Gastrocnemius medialis (tissue), 4 donors: ENCODE measurements around the gene PRRC2A.

Experiments used
- CTCF ChIP-seq, 5 experiments: fragments of 450-650 bp in 3 of 5; fragments of 200-600 bp in 2 of 5; sonication (generic) in 2 of 5; IDR thresholded peaks in 4 of 5; conservative IDR thresholded peaks in 1 of 5; 1 replicate in 4 of 5; 2 replicates in 1 of 5; pipeline ENCODE4 v1.5.1; 2016 to 2019; ENCODE audit warnings: antibody characterized with exemption in 5 of 5, mild to moderate bottlenecking in 3 of 5, moderate library complexity in 3 of 5
- POLR2A ChIP-seq, 2 donors: fragments of 450-650 bp; IDR thresholded peaks; one replicate each; pipeline ENCODE4 v1.6.1; 2017; ENCODE audit warnings: antibody characterized with exemption in 2 of 2, mild to moderate bottlenecking in 2 of 2, moderate library complexity in 2 of 2

- TF ChIP-seq CTCF (IDR thresholded peaks at IDR 0.05 in 4 of 5, conservative IDR thresholded peaks at IDR 0.05 in 1 of 5): no peak
- TF ChIP-seq POLR2A (IDR thresholded peaks at IDR 0.05): no peak
Observed at GRCh38 chr6:31576897-31577578, 43.5 kb upstream of the PRRC2A start.
